ENCODE measurements around the gene PHF21B. TPM values are rescaled to one million over a fixed set of nuclear protein-coding genes. Genes with fewer than 3 reads are reported as not detected.

The PHF21B gene
- total RNA-seq, 4 donors from 2014 or later, result not detected

- 40% methylated on average over 2 of the region's 7 CpGs for WGBS
- Histone ChIP-seq H3K4me3 (no peak overlapping the region), H3K9me3 (peaks cover 8% of the 10 kb centered on the region), H3K4me1 (no peaks in the 10 kb centered on the region), H3K36me3 (no peaks in the 10 kb centered on the region), H3K27ac (no peak overlapping the region), H3K27me3 (no peaks in the 10 kb centered on the region)
- no peak for TF ChIP-seq POLR2A (IDR thresholded peaks at IDR 0.05)
- TF ChIP-seq EP300 (IDR thresholded peaks at IDR 0.05), result no peak
- TF ChIP-seq CTCF (IDR thresholded peaks at IDR 0.05), result no peak
- TF ChIP-seq POLR2AphosphoS5 (IDR thresholded peaks at IDR 0.05), result no peak
- no peak for DNase-seq (ENCODE audit: low spot score in 2 of 2)
These were observed 170.7 kb downstream of the PHF21B start for GRCh38 chr22:44839061-44839460.

GRCh38 chr22:44838316-44839016 is 171.3 kb downstream of the PHF21B start:
- no peak for DNase-seq (ENCODE audit: low spot score in 2 of 2)
- 88% methylated on average over 16 of the region's 16 CpGs for WGBS
- Histone ChIP-seq H3K9me3 (peaks cover 8% of the 10 kb centered on the region), H3K27me3 (no peaks in the 10 kb centered on the region), H3K4me3 (no peak overlapping the region), H3K27ac (no peak overlapping the region), H3K36me3 (no peaks in the 10 kb centered on the region), H3K4me1 (no peaks in the 10 kb centered on the region)
- TF ChIP-seq POLR2A (IDR thresholded peaks at IDR 0.05), result no peak
- TF ChIP-seq CTCF (IDR thresholded peaks at IDR 0.05), result no peak
- no peak for TF ChIP-seq EP300 (IDR thresholded peaks at IDR 0.05)
- no peak for TF ChIP-seq POLR2AphosphoS5 (IDR thresholded peaks at IDR 0.05)

GRCh38 chr22:44837481-44837880 is 172.3 kb downstream of the PHF21B start:
- 83% methylated on average over 5 of the region's 15 CpGs for WGBS

GRCh38 chr22:44834065-44834464 is 175.7 kb downstream of the PHF21B start:
- Histone ChIP-seq H3K27ac (no peak overlapping the region), H3K4me1 (no peaks in the 10 kb centered on the region), H3K36me3 (no peaks in the 10 kb centered on the region), H3K27me3 (no peaks in the 10 kb centered on the region), H3K4me3 (no peak overlapping the region), H3K9me3 (peaks cover 8% of the 10 kb centered on the region)
- TF ChIP-seq EP300 (IDR thresholded peaks at IDR 0.05) (no peak), CTCF (IDR thresholded peaks at IDR 0.05) (no peak), POLR2A (IDR thresholded peaks at IDR 0.05) (no peak), POLR2AphosphoS5 (IDR thresholded peaks at IDR 0.05) (no peak)
- DNase-seq (ENCODE audit: low spot score in 2 of 2), result no peak

More at GRCh38 chr22:44837481-44837880, 172.3 kb downstream of the PHF21B start:
- H3K4me1 ChIP-seq, result no peaks in the 10 kb centered on the region
- no peaks in the 10 kb centered on the region for H3K27me3 ChIP-seq
- H3K27ac ChIP-seq, result no peak overlapping the region
- DNase-seq (ENCODE audit: low spot score in 2 of 2), result no peak
- peaks cover 8% of the 10 kb centered on the region for H3K9me3 ChIP-seq
- H3K4me3 ChIP-seq, result no peak overlapping the region
- no peaks in the 10 kb centered on the region for H3K36me3 ChIP-seq
- TF ChIP-seq POLR2AphosphoS5 (IDR thresholded peaks at IDR 0.05) (no peak), CTCF (IDR thresholded peaks at IDR 0.05) (no peak), EP300 (IDR thresholded peaks at IDR 0.05) (no peak), POLR2A (IDR thresholded peaks at IDR 0.05) (no peak)

- H3K4me1 ChIP-seq, result no peaks in the 10 kb centered on the region
- no peaks in the 10 kb centered on the region for H3K36me3 ChIP-seq
- 88% methylated on average over 1 of the region's 1 CpG for WGBS
- TF ChIP-seq POLR2AphosphoS5 (IDR thresholded peaks at IDR 0.05) (no peak), EP300 (IDR thresholded peaks at IDR 0.05) (no peak), CTCF (IDR thresholded peaks at IDR 0.05) (no peak), POLR2A (IDR thresholded peaks at IDR 0.05) (no peak)
- no peak overlapping the region for H3K27ac ChIP-seq
- H3K4me3 ChIP-seq, result no peak overlapping the region
- no peak for DNase-seq (ENCODE audit: low spot score in 2 of 2)
- H3K9me3 ChIP-seq, result peaks cover 8% of the 10 kb centered on the region
- H3K27me3 ChIP-seq, result no peaks in the 10 kb centered on the region
These were observed 177.9 kb downstream of the PHF21B start for GRCh38 chr22:44831885-44832284.

Other genes with a start within 250 kb of the PHF21B start
- gene NUP50, start 153.9 kb upstream of the PHF21B start, total RNA-seq, result 10 to 100 TPM; 44.2 to 74.0 (median 64.0) TPM
- 100 to 1,000 TPM in 1 of 4 donors, 10 to 100 TPM in 3; 36.0 to 119 (median 74.4) TPM for gene KIAA0930, start 230.9 kb upstream of the PHF21B start, total RNA-seq

All from suprapubic skin (tissue), 4 donors.